NCI-H2227 treated with DMSO at 0.1 percent for 48 hours (cell line): ENCODE results near the gene HIPK3.
A peak's percentile ranks its signal among the peaks of the same experiment; 100 is the strongest.
"Not testable (repeated sequence)": the region's sequence is repeated elsewhere in the genome, so short reads cannot be mapped to it uniquely, and the experiment has no call there.

Experiments used
- DNase-seq: peaks from one replicate; lab custom pipeline; 2025; lab: John Stamatoyannopoulos, UW

HIPK3 gene

DNA sequence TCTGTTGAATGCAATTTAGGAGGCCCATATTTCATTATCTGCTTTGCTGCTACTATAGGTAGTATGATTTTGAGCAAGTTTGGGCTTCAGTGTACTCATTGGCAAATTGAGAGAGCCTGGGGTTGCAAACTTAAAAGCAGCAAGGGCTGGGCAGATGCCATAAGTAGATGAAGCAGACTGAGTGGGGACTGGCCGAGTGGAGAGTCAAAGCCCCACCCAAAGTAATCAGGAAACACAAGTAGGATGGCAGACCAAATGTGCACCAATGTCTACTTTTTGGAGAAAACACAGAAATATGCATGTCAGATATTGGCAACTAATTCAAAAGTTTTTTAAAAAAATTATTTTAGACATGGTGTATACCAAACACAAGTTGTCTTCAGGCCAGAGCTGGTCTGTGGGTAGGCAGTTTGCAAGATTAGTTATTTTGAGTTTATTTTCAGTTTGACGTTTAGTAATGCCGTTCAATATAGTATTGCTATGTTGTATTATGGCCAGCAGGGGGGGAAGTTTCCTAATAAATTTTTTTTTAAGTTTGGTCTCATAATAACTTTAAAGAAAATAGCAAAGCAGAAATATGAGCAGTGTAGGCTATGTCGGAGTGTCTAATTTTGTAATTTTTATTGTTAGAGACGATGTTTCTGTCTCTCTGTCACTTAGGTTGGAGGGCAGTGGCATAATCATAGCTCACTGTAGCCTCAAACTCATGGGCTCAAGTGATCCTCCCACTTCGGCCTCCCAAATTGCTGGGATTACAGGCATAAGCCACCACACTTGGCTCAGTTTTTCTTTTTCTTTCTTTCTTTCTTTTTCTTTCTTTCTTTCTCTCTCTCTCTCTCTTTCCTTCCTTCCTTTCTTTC is 105.1 kb downstream of the HIPK3 start:
- DNase-seq = peak; percentile 64

- no peak for DNase-seq
Observed at GRCh38 chr11:33366918-33367317, 109.7 kb downstream of the HIPK3 start.

GRCh38 chr11:33368475-33368874 is 111.3 kb downstream of the HIPK3 start:
- not testable (repeated sequence) for DNase-seq

DNA sequence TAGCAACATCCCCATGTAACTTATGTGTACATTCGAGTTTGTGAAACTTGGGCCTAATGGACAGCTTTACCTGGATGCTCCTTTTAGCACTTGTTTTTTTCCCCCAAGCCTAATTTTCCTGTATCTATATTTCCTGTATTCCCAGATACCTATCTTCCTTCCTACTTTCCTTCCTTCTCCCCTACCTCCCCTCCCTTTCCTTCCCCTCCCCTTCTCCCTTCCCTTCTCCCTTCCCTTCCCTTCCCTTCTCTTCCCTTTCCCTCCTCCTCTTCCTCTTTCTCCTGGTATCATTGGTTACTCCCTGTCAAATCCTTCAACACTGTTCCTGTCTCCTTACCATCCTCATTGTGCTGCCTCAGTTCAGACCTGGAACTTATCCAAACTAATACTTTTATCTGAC is 111.8 kb downstream of the HIPK3 start:
- DNase-seq = no peak

- no peak for DNase-seq
Observed at GRCh38 chr11:33373636-33374035, 116.5 kb downstream of the HIPK3 start.

DNA sequence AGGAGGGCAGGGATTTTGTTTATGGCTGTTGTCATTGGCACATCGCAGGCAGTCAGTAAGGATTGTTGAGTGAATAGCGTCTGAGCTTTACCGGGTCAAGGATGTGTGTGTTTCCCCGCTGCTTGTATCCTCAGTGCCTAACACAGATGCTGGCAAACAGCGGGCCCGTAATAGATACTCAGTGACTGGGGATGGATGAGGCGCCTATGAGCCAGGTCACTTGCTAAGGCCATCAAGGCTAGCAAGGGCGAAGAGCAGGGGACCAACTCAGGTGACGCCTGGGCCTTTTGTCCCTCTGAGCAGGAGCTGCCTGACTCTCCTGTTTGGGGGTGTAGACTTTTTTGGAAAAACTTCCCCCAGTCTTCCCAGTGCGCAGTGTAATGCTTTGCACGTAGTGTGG is 118.1 kb downstream of the HIPK3 start:
- no peak for DNase-seq

- no peak for DNase-seq
Observed at GRCh38 chr11:33375688-33376311, 118.6 kb downstream of the HIPK3 start, which contains the start of gene KIAA1549L. Gene KIAA1549L (plus strand): TSS chr11:33376108.

GRCh38 chr11:33376331-33377310 is 119.4 kb downstream of the HIPK3 start:
- no peak for DNase-seq

DNA sequence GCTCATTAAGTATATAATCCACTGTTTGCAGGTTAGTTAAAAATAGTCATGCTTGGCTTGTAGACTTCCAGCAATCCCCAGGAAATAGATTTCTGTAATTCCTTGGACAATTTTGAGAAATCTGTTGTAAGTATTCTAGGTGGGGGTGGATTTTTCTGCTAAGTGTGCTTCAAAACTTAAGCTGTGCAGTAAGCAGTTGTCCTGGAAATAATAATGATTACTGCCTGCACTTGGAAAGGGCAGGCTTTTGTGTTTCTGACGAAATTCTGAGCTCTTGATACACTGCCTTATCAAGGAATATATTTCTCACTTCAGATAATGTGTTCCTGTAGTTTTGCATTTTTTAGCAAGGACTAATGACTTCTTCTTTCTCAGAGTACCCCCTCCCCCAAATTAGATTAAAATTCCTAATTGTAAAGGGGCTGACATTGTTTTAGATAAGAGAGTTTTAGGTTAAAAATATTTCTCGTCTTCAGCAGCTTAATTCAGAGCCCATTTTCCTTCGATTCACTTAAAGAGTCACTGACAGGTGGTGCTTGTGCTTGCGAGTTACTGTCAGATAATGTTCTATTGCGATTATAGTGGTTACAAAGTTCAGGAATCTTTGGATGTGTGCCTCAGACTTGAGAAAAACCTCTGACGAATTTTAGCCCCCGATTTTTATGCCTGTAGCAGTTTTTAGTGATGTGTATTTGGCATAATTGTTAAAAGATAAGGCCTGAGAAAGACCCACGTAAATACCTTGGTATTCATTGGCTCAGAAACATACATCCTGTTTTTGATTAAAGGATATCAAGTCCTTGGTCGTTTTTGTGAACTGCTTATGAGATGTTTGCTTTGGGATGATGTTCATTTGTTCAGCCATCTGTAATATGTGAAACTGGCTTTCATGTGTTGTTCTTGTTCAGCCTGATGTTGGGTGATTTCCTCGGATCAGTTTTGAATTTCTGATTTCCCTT is 120.5 kb downstream of the HIPK3 start:
- DNase-seq = no peak

GRCh38 chr11:33379947-33380346 is 122.8 kb downstream of the HIPK3 start:
- DNase-seq = no peak

- DNase-seq = no peak
Observed at GRCh38 chr11:33383075-33383919, 126.1 kb downstream of the HIPK3 start.

- no peak for DNase-seq
Observed at GRCh38 chr11:33383920-33384209, 126.7 kb downstream of the HIPK3 start.

- no peak for DNase-seq
Observed at GRCh38 chr11:33384220-33384619, 127.0 kb downstream of the HIPK3 start.

DNA sequence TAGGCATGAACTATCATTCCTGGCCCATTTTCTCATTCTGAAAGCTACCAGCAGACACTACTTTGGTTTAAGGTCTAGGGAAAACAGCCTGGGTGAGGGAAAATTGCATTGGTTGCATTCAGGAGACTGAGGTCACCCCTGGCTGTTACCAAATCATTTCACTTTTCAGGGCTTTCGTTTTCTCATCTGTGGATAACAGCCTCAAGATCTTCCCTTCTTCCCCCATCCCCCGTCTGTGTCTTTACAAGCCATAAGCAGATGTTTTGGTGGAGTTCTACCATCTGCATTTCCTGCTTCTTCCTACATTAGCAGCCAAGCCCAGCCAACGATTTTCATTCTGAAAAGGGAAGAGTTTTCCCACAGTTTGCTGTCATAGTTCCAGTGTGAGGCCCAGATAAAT is 130.4 kb downstream of the HIPK3 start:
- DNase-seq = no peak

DNA sequence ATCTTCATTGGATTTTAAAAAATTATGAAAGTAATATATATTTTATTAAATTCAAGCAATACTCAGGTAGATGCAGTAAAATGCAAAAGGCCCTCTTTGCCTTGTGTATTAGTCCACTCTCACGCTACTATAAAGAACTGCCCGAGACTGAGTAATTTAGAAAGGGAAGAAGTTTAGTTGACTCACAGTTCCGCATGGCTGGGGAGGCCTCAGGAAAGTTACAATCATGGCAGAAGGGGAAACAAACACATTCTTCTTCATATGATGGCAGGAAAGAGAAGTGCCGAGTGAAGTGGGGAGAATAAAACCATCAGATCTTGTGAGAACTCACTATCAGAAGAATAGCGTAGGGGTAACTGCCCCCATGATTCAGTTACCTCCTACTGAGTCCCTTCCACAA is 130.8 kb downstream of the HIPK3 start:
- DNase-seq = no peak

GRCh38 chr11:33388793-33389525 is 131.8 kb downstream of the HIPK3 start:
- no peak for DNase-seq

GRCh38 chr11:33389635-33390034 is 132.5 kb downstream of the HIPK3 start:
- DNase-seq = no peak

DNA sequence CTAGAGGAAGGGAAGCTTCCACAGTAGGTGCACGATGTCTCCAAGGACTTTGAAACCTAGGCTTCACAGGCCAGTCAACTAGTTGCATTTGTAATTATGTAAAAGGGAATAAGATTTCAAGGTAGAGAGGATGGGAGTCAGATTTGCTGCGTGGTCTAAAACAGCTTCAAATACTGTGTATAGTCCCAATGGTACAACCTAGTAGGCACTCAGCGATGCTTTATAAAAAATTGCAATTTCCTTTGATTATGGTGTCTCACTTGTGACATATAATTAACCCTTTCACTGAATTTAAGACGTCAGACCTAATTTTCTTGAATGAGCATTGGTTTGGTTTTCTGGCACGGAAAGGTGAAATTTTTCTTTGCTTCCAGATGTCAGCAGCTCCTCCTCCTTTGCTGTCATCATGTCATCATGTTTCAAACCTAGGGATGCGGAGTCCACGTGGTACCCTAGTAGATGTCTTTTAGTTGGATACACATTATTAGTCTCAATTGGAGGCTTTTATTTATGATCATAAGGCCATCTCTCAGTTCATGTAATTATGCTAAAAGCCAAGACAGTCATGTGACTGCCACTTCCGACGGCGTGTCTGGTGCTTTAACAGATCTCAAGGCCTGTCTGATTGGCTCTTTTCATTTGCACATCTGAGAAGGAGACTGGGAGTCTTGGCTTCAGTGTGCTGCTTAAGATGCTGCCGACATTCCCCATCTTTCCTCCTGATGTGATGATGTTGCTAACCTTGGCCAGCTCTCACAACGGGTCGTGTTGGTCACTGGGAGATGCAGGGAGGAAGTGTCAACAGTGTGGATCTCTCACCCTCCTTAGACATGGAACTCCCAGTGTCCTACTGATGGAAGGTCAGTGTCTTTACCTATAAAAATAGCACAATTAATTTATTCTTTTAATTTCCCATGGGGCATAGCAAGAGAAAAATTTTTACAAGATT is 134.0 kb downstream of the HIPK3 start:
- DNase-seq = peak; percentile 12

DNA sequence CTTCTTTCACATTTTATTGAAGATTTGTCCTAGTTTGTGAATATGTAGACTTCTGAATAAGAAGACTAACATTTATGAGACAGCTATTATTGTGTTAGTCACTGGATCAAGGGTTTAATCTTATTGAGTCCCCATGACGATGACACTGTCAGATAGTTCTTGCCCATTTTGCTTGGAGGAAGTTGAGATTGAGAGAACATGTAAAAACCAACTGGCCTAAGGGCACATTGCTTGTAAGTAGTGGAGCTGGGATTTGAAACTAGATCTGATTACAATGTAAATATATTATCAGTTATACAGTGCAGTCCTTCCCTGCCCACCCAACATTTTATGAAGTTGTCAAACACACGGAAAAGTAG is 134.7 kb downstream of the HIPK3 start:
- DNase-seq = no peak
